Stimulated activated CD4-positive, alpha-beta T cell treated with anti-CD3 and anti-CD28 coated beads, Interleukin-1b, Interleukin-23, amount 100 ng/mL, for 4 hours (primary cell): Measurements from ENCODE around the gene PRKCH.

Experiments used
- DNase-seq, 2 donors: peaks; one replicate each; pipeline ENCODE4 v3.0.0-alpha.2; 2020; ENCODE audit warnings: low read depth in 2 of 2

Gene PRKCH

DNA sequence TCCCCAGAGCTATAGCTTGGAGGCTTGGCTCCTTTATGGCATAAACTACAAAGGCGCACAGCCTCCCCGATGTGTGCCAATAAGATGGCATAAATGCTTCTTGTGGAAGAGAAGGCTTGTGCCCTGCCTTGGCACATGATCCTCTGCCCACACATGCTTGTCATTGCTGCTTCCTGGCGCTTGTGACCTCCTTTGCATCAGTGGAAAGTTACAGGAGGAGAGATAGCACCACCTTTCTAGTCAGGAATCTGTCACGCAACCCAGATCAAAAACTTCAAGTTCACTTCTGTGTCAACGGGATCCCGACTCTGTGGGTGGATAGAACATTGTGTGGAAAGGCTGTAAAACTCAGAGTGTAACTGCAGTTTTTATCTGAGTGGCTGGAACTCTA is 190.2 kb downstream of the PRKCH start:
- DNase-seq = peak; percentile 37 to 53

DNA sequence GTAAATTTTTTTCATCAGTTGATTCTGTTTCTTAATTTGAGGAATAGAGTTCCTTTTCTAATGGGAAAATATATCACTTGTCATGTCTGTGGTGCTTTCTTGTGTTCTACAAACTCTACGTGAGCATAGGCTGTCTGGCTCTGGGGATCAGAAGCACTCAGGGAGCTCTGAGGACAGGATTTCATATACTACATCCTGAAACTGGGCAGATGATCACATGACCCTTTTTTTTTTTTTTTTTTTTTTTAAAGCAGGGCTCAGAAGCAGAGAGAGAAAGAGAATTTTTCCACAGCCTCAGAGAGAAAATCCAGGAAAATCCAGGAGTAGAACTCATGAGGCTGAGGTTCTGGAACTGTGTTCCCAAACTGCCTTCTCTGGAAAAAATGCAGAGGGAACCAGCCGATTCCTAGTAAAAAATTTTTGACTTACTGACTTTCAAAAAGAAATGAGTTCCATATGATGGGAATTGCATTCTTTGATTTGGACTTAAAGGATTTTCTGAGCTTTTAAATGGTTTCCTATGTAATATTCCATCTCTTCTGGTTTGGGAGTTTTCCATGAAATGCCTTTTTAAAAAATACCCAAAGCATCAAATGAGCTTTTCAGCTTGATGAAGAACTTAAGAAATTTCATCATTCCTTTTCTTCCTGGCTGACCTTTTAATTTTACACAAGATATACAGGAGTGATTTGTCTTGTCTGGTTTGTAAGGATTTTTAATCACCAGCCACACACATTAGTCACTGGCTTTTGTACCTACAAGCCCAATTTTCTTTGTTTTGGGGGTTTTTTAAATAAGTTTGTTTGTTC is 190.9 kb downstream of the PRKCH start:
- DNase-seq = no peak

DNA sequence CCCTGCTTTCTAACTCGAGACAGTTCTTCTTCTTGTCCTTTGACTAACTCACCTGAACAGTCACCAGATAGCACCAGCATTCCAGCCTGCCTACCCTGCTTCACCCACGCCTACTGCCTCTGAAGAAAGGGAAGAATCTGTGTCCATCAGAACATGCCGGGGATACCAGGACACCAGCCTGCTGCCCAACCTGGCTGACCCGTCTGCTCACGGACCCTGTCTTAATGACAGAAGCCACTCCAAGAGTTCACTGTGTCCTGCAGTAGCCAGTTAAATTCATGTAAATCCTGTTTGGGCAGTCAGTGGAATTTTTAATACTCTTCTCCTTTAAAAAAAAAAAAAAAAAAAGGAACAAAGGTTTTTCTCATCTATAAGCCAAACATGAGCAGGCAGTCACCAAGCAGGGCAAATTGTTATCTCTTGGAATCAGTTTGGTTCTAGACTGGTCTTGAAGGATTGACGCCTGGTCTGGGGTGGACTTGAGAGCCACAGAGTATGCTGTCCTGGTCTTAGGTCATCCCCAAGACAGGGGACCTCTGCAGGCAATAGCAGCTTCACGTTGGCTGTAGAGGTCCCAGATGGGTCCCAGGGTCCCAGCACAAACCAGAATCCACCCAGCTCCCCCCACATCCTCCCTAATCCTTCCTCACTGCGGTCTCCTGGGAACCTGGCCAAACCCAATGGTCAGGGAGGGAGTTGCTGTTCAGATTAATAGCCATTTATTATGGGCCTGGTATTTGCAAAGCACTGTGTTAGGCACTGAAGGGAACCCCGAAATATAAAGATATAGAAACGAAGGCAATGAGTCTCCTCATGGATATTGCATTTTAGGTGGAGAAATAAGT is 192.8 kb downstream of the PRKCH start:
- no peak for DNase-seq

DNA sequence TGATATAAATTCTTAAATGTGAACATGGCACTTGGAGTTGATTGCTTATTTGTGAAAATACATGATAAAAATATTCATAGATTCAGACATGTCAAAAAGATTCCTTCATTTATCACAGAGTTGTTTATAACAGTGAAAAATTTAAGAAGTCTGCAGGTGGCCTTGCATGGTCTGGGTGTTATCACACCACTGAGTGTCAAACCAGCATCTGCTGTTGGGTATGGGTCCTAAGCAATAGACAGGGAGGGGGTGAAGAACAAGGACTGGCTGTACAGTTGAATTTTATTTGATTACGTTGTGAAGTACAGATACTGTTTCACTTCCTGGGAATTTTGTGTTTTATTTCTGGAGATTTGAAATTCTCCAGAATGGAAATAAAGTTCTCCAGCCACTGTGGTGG is 193.5 kb downstream of the PRKCH start:
- no peak for DNase-seq

DNA sequence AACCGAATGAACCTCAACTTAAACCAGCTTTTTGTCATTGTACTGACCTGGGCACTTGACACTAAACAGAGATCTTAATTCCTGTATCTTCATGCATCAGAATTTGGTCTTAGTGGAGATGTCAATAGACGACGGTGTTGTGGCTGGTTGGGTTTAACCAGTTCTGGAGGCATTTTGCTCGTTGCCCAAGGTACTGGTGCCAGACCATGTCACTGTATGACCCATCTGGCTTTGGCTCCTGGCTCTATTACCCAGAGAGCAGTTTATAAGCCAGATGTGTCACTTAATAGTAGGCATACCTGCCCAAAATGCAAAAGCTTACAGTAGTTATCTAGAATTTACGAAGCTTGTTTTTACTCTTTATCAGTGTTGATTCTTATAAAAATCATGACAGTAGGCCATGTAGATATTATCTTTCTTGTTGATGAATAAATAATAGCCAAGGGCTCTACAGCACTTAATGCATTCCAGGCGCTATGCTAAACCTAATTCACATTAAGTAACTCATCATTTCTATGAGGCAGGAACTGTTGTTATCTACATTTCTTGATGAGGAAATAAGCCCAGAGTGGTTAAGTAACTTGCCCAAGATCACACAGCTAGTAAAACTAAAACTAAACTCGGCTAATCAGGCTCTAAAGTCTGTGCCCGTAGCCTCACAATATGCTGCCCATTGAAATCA is 194.2 kb downstream of the PRKCH start:
- DNase-seq = no peak

DNA sequence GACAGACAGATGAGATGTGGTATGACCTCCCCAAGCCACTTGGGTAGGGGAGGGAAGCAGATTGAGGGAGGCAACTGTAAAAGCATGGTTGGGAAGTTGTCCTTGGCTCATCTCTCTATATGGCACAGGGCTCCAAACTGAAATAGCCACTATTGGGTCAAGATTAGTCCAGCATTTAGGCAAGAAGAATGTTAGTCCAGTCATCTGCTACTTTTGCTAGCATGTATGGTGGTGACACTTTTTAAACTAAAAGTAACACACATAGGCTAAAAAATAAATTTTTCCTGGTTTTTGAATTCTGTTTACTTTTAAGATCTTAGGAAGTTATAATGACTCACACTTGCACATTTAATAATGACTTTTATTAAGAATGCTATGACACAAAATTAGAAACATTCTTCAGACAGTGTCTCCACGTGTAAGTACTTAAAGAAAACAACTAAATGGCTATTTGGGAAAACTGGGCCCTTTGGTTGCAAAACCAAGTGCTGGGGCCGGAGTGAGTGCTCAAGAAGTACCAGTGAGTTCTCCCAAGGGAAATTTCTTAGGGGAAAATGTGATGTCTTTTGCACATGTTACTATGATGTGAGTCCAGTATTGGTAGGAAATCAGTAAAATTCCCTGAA is 194.9 kb downstream of the PRKCH start:
- DNase-seq = no peak

DNA sequence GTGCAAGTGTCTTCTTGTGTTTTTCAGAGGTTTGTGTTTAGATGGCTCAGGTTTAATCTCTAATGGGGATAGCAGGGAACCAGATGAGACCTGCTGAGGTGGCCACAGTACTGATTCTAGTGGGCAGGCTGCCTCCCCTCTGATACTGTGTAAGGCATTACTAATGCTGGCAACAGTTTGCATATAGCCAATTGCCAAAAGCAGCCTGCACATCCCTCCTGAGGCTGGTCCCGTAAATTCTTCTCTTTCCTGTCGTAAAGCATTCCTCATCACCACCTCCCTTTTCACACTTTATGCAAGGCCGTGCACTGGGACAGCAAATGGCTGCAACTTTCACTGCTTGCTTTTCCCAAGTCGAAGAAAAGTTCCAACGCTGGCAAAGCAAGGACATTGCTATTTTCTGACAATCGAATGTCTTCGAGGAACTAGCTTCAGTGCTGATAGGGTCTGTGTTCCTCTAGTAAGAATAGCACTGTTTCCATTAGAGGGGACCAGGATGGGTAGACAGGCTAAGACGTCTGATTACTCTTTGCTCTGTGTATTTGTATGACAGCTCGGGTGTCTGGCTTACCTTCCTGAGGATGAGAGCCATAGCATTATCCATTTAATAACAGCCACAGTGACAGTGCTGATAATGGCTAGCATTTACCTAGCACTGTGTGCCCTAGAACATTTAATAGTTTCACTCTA is 195.7 kb downstream of the PRKCH start:
- no peak for DNase-seq

DNA sequence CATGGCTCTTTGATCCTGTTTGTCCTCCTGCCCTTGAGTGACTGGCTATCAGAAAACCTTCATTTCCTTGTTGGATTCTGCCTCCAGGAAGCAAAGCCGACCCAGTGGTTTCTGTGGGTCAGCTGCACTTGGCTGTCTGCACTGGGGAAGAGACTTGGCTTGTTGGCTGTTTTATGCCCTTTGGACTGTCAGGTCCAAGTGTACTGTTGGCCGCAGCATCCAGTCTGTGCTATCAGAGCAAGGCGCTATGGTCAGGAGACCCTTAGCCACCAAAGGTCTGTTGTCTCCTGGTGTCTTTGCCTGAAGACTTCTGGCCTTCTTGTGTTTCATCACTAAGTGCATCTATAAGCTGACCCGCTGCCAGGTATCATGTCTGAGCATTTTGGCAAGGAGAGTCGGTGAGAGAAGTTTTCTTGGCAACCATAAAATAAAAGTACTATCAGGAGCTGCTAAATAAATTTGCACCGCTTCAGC is 196.6 kb downstream of the PRKCH start:
- DNase-seq = no peak

DNA sequence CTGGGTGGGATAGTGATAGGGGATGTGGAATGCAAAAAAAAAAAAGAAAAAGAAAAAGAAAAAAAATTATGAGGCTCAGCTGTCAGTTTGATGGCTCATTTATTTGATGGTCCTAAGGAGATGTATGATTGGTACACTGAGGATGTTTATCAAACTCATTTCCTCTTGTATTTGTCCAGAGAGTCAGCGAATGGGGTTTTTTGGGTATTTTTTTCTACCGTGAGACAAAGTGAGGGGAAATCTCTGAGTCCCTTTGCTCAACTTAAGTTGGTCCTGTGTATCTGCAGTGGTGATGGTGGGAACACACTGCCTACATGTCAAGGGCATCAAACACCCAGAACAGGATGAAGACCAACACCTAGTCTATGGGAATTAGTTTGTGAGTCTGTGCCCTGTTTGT is 197.0 kb downstream of the PRKCH start:
- DNase-seq = no peak

DNA sequence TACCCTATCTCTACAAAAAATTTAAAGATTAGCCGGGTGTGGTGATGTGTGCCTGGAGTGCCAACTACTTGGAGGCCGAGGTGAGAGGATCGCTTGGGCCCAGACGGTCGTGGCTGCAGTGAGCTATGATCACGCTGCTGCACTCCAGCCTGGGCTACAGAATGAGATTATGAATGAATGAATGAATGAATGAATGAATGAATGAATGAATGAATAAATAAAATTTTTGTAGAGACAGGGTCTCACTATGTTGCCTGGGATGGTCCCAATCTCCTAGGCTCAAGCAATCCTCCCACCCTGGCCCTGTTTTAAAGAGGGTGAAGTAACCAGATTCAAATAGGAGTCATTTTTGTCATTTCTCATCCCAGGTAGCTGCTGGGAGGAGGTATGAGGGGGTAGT is 197.7 kb downstream of the PRKCH start:
- no peak for DNase-seq

DNA sequence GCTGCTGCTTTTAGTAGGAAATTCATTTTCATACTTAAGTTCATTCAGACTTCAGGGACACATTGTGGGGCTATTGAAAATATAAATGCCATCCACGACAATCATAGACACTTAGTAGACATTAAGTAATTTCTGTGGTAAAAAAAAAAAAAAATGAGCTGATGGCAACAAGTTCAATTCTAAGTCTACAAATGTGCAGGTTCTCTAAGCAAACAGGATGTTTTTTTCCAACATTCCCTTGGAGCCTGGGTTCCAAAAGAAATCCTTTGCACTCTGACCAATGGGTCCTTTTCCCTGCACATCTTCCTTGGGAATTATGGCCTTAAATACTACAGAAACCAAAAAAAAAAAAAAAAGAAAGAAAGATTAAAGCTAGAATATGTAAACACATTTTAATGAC is 198.4 kb downstream of the PRKCH start:
- no peak for DNase-seq

DNA sequence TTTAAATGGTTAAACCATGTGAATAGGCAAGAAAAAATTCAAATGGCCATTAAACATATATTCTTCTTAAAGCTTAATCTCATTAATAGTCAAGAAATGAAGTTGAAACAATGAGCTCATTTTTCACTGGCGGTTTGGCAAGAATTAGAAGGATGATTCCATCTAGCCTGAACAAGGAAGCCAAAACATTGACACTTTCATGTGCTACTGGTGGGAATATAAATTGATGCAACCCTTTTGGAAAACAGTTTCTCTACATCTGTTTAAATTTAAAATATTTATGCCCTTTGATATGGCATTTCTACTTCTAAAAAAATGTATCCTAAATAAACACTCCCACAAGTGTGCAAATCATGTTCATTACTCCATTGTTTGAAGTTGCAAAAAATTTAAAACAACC is 199.2 kb downstream of the PRKCH start:
- DNase-seq = no peak

DNA sequence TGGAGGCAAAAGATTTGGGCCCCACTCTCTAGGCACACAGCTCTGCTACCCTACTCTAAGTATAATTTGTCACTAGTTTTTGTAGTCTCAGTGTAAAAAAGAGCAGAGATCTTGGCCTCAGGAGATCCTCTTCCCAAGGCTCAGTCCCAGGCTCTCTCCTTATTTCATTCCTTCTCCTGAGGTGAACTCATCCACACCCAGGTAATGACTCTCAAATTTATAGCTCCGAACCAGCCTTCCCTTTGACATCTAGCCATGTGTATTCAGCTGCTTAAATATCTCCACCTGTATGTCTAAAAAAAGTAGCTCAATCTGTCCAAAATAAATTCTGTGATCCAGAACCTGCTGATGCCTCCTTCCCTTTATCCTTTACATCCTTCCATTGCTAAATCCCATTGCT is 200.4 kb downstream of the PRKCH start:
- no peak for DNase-seq

DNA sequence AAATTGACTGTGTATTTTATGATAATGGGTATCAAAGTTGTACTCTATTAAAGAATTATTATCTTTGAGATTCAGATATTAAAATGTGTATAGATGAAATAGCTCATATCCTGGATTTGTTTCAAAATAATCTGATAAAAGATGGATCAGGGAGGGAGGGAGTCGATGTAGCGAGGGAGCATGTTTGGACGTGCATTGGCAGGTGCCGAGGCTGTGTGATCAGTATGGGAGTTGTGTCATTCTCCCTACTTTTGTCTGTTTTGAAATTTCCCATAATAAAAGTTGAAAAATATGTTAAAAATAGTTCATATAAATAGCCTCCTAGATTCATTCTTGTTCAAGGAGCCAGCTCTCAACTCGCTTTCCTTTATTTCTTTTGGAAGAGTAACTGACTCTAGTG is 202.4 kb downstream of the PRKCH start:
- DNase-seq = no peak

DNA sequence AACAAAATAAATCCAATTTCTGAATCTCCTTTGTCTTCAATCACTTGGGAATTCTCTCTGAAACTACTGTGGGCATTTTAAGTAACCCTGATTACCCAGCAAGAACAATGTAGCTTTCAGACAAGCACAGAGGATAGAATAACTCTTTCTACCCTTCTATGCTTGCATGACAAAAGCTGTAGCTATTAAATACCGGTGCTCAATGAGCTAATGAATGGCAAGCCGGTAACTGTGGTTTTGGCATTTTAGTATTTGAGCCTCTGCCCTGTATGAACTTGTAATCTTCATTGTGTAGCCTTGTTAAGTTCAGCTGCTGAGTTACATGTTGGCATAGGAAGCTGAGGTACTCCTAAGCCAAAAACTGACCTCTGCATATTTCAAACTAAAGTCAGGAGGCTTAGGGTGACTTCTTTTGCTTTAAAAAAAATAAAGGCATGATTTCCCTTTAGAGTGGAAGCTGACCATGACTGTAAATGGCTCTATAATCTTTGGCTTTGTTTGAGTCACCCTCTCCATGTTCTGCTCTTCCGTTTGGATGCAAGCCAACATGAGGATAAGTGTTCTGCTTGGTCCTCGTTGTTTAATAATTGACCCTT is 202.9 kb downstream of the PRKCH start:
- no peak for DNase-seq

DNA sequence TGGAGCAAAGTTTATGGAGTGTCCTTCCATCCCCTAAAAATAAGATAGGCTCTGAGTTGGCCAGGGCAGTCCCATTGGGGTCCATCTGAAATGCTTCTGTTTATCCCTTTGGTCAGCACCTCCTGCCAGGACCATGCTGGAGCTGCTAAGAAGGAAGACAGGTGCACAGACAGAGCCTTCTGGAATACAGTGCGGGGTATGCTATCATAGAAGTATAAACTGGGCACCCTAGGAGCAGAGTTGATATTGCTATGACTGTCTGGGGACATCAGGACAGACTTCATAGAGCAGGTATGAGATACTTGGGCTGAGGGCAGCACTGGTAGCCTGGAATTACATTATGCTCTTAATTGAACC is 203.5 kb downstream of the PRKCH start:
- no peak for DNase-seq

DNA sequence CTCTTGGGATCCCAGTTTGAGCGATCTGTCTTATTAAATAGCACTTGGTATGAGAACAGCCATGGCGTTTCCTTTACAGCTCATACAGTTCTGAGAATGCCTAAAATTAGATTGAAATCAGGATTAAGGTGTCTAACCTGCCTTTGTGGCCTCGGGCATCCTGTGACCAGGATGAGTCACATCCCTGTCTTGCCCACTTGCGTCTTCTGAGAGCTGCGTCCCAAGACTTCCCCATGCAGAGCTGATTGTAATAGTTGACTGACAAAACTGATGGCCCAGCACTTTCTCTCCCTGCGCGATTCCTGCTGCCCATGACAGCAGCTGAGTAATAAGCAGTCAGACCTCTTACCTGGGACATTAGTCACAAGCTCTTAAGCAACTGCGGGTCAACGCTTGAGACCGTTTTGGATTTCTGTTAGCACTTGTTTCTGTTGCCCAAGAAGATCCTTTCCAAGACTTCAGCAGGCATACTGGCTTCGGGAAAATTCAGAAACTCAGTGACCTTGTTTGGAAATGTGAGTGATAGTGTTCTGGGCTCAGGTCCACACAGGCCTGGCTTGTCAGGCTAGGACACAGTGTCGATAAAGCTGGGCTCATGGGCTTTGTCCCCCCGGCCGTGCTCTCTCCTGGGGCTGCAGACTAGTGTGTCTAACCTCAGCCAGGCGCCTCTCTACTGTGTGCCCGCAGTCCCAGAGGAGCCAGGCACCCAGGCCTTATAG is 204.1 kb downstream of the PRKCH start:
- DNase-seq = peak; percentile 31 to 43

DNA sequence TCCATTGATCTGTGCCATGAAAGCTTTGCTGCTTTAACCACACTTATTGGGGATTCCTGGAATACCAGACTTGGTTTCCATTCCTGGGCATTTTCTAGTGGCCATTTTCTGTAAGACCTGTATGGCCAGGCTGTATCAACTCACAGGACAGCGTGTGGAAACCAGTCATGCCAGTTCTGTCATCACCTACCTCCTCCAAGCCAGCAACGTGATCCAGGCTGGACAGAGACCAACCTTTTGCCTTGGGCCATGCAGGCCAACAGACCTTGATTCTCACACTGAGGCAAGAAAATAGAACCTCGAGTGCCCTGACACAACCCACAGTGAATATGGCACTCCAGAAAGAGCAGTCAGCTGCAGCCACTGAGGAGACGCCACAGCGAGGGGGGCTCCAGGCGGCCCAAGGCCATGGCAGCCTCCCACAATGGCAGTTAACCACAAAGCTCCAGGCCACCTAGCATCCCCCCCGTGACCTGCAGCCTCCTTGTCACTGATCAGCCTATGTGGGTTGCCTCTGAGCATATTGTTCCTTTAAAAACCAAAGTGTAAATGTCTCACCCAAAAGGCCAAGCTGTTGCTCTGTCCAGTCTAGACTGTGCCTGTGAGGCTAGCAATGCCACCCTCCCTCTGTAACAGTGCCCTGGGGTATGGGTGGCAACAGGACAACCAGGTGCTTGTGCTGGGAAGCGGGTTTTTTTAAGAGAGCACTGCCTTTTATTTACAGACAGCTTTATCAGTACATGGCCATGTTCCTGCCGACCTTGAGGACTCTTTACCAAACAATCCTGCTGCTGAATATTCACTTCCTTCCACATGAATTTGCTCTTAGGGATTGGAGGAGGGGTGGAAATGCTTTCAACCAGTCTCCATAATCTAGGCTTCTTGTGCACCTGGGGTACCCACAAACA is 205.3 kb downstream of the PRKCH start:
- no peak for DNase-seq

DNA sequence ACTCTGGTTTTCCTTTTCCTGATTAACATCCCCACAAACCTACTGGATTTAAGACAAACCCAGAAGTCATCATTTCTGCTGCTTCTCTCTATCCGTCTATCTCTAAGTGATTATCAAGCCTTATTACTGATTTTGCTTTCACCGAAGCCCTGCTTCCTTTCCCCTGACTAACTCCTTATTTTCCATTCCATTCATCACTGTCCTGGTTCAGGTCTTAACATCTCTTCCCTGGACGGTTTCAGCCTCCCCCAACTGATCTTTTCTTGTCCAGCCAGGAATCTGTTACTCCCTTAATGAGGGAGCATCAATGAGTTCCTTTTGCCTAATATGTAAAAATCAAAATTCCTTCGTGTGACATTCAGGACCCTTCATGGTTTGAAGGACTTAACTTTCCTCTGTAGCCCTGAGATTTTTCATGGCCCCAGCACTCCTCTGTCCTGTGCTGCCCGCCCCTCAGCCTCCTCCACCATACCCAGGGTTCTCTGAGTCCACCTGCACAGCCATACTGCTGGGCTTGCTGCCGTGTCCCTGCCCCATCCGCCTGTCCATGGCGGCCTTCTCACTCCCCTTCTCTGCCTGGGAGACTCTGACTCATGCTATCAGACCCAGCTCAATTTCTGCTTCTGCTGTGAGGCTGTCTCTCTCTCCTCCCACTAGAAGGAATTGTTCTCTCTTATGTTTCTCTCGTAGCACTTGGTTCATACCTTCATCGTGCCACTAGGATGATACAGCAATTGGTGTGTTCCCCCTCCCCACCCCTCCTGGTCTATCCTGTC is 206.1 kb downstream of the PRKCH start:
- DNase-seq = no peak
